Activated CD8-positive, alpha-beta memory T cell treated with anti-CD3 and anti-CD28 coated beads for 48 hours (primary cell): Measurements from ENCODE around the gene AKAP6.

ENCODE experiments used
- DNase-seq, 3 experiments: peaks; one replicate each; pipeline ENCODE4 v3.0.0-alpha.2; 2020; ENCODE audit warnings: low read depth in 2 of 3, low spot score in 2 of 3

Gene AKAP6

GRCh38 chr14:32607399-32607798, 278.3 kb downstream of the AKAP6 start:
- DNase-seq: no peak

GRCh38 chr14:32608857-32609256, 279.8 kb downstream of the AKAP6 start:
- no peak for DNase-seq

- no peak for DNase-seq
These were observed 280.3 kb downstream of the AKAP6 start for GRCh38 chr14:32609388-32609787.

GRCh38 chr14:32611752-32612151, 282.7 kb downstream of the AKAP6 start:
- no peak for DNase-seq

GRCh38 chr14:32618991-32619390, 289.9 kb downstream of the AKAP6 start:
- DNase-seq: no peak

GRCh38 chr14:32620303-32620702, 291.2 kb downstream of the AKAP6 start:
- DNase-seq: no peak

GRCh38 chr14:32620724-32621123, 291.6 kb downstream of the AKAP6 start:
- no peak for DNase-seq

- DNase-seq: no peak
These were observed 292.5 kb downstream of the AKAP6 start for GRCh38 chr14:32621585-32621984.

- DNase-seq: no peak
These were observed 293.6 kb downstream of the AKAP6 start for GRCh38 chr14:32622742-32623141.

- DNase-seq: no peak
These were observed 294.4 kb downstream of the AKAP6 start for GRCh38 chr14:32623300-32624093.

GRCh38 chr14:32625211-32625610, 296.1 kb downstream of the AKAP6 start:
- DNase-seq: no peak

- DNase-seq: no peak
These were observed 298.6 kb downstream of the AKAP6 start for GRCh38 chr14:32627545-32628298.

- no peak for DNase-seq
These were observed 300.1 kb downstream of the AKAP6 start for GRCh38 chr14:32629236-32629635.

- DNase-seq: no peak
These were observed 301.6 kb downstream of the AKAP6 start for GRCh38 chr14:32630701-32631100.

GRCh38 chr14:32633224-32633859, 304.2 kb downstream of the AKAP6 start:
- DNase-seq: no peak

GRCh38 chr14:32633930-32634329, 304.8 kb downstream of the AKAP6 start:
- DNase-seq: no peak

- DNase-seq: no peak
These were observed 306.1 kb downstream of the AKAP6 start for GRCh38 chr14:32635061-32635719.

GRCh38 chr14:32637582-32637981, 308.5 kb downstream of the AKAP6 start:
- no peak for DNase-seq

GRCh38 chr14:32639208-32639607, 310.1 kb downstream of the AKAP6 start:
- DNase-seq: no peak

- no peak for DNase-seq
These were observed 316.5 kb downstream of the AKAP6 start for GRCh38 chr14:32645551-32645950.

GRCh38 chr14:32648434-32648833, 319.3 kb downstream of the AKAP6 start:
- DNase-seq: no peak
